Nephron (organoid): ENCODE results near the gene TMEM184C.

ENCODE experiments used
- H3K27ac Mint-ChIP-seq, 3 experiments: 2 replicates each; pipeline ENCODE4 v1.8.0; 2020; ENCODE audit warnings: mixed read lengths in 3 of 3, mild to moderate bottlenecking in 2 of 3, moderate library complexity in 1 of 3
- H3K27me3 Mint-ChIP-seq: 2 replicates; pipeline ENCODE4 v1.8.0; 2021; ENCODE audit warnings: low read depth, mild to moderate bottlenecking, moderate library complexity, mixed read lengths
- H3K36me3 Mint-ChIP-seq: 2 replicates; pipeline ENCODE4 v1.8.0; 2020; ENCODE audit warnings: low read depth, mixed read lengths
- H3K4me1 Mint-ChIP-seq: 2 replicates; pipeline ENCODE4 v1.8.0; 2020; ENCODE audit warnings: mixed read lengths
- H3K4me3 Mint-ChIP-seq, 3 experiments: 2 replicates each; pipeline ENCODE4 v1.8.0; 2020; ENCODE audit warnings: mild to moderate bottlenecking in 3 of 3, mixed read lengths in 3 of 3, moderate library complexity in 2 of 3
- H3K9me3 Mint-ChIP-seq: 2 replicates; pipeline ENCODE4 v1.8.0; 2020; ENCODE audit warnings: mixed read lengths
- TF ChIP-seq, protein P1 (sequence below), 3 experiments: fragments of 200-600 bp; sonication (generic); IDR thresholded peaks; one replicate each; pipeline ENCODE4 v1.5.0; 2021; ENCODE audit warnings: antibody characterized with exemption in 3 of 3; ENCODE audit not compliant: unreplicated experiment in 3 of 3

The TMEM184C gene

DNA sequence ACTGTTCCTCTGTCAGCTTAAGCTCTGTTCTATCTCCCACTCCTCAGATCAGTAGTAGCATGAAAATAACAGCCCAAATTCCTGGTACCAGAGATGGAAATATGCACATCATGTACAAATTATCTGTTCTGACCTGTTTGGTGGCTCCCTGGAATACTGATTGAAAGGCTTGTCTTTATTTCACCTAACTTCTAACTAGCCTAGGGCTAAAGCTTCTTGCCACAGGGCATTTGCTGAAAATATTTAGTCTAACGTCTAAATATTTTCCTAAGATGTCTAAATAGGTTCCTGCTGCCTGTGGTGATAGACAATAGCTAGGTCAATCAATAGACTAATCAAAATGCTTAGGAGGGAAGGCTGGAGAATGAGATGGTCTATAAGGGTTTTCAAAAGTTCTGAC is 79.7 kb downstream of the TMEM184C start:
- Mint-ChIP-seq H3K4me3 (no peak overlapping the region), H3K27me3 (peaks cover 7% of the 10 kb centered on the region), H3K27ac (no peak overlapping the region), H3K9me3 (peaks cover 6% of the 10 kb centered on the region), H3K36me3 (no peaks in the 10 kb centered on the region), H3K4me1 (no peaks in the 10 kb centered on the region)
- TF ChIP-seq, protein P1, sequence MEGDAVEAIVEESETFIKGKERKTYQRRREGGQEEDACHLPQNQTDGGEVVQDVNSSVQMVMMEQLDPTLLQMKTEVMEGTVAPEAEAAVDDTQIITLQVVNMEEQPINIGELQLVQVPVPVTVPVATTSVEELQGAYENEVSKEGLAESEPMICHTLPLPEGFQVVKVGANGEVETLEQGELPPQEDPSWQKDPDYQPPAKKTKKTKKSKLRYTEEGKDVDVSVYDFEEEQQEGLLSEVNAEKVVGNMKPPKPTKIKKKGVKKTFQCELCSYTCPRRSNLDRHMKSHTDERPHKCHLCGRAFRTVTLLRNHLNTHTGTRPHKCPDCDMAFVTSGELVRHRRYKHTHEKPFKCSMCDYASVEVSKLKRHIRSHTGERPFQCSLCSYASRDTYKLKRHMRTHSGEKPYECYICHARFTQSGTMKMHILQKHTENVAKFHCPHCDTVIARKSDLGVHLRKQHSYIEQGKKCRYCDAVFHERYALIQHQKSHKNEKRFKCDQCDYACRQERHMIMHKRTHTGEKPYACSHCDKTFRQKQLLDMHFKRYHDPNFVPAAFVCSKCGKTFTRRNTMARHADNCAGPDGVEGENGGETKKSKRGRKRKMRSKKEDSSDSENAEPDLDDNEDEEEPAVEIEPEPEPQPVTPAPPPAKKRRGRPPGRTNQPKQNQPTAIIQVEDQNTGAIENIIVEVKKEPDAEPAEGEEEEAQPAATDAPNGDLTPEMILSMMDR (IDR thresholded peaks at IDR 0.05; ENCODE audit: unreplicated experiment in 3 of 3) = no peak

DNA sequence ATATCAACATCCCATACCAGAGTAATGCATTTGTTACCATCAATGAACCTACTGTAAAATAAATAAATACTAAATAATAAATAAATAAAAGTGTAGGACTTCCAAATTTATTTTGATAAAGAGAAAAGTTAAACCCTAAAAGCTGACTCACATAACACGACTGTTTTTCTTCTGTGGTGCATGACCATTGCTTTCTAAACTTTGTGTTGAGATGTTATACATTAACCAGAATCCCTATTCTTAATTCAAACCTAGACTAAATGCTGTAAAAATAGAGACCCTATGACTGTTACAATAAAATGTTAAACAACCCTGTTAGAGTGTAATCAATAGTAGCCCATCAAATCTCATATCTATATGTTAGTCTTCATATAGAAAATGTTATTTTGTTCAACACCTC is 87.6 kb downstream of the TMEM184C start:
- TF ChIP-seq, protein P1 (IDR thresholded peaks at IDR 0.05; ENCODE audit: unreplicated experiment in 3 of 3) = no peak
- H3K27me3 Mint-ChIP-seq = peaks cover 4% of the 10 kb centered on the region
- H3K4me1 Mint-ChIP-seq = peaks cover 5% of the 10 kb centered on the region
- peak overlapping the region; percentile 33 to 86 (median 70) for H3K27ac Mint-ChIP-seq
- H3K9me3 Mint-ChIP-seq = peaks cover 3% of the 10 kb centered on the region
- H3K36me3 Mint-ChIP-seq = no peaks in the 10 kb centered on the region
- no peak overlapping the region for H3K4me3 Mint-ChIP-seq

DNA sequence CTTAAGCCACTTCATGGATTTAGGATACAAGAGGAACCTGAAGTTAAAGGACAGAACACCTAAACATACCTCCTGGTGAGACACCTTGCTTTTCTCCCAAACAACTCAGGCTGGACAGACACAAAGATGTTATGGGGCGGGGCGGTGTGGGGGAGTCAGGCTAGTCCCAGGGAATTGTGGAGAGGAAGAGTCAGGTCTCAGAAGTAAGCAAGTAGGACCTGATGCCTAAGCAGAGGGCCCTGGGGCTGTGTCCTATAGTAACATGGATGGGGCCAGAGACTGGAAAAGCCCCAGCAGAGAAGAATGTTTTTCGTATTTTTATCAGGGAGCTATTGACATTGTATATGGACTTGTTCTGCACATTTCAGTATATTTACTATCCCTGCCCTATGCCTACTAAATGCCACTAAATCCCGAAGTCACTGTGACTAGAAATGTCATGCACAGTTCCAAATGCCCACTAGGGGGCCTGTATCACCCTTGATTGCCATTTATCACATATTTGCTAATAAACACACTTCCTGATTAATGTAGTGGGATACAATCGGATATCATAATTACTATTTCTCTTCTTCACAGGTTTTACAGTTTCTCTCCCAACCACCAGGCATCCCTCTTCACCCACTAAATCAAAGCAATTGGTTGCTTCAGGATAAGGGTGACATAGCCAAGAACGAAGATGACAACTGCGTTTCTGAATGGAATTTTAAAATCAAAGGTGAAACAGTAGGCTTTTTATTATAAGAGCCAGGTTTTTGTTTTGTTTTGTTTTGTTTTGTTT is 90.9 kb downstream of the TMEM184C start:
- H3K36me3 Mint-ChIP-seq = no peaks in the 10 kb centered on the region
- TF ChIP-seq, protein P1 (IDR thresholded peaks at IDR 0.05; ENCODE audit: unreplicated experiment in 3 of 3) = peak; percentile 85 to 90 (median 90)
- H3K27ac Mint-ChIP-seq = no peak overlapping the region
- H3K4me1 Mint-ChIP-seq = peaks cover 5% of the 10 kb centered on the region
- no peak overlapping the region for H3K4me3 Mint-ChIP-seq
- no peaks in the 10 kb centered on the region for H3K9me3 Mint-ChIP-seq
- peaks cover 4% of the 10 kb centered on the region for H3K27me3 Mint-ChIP-seq

DNA sequence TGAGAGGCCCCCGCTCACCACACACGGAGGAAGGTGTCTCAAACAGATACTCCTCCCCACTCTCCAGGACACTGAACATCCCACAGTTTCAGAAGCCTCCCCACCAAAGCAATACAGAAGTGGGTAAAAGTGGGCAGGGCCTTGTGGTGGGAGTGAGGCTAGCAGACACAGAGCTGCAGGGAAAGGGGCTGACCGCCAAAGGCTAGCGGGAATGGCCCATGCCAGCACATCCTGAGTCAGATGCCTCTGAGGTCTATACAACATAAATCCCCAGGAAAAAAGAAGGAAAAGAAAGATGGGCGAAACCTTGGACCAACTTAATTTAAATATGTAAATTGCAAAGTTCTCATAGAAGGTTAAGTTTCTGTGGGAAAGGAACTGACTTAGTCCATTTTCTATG is 92.8 kb downstream of the TMEM184C start:
- peaks cover 4% of the 10 kb centered on the region for H3K27me3 Mint-ChIP-seq
- H3K4me3 Mint-ChIP-seq = no peak overlapping the region
- no peak overlapping the region for H3K27ac Mint-ChIP-seq

DNA sequence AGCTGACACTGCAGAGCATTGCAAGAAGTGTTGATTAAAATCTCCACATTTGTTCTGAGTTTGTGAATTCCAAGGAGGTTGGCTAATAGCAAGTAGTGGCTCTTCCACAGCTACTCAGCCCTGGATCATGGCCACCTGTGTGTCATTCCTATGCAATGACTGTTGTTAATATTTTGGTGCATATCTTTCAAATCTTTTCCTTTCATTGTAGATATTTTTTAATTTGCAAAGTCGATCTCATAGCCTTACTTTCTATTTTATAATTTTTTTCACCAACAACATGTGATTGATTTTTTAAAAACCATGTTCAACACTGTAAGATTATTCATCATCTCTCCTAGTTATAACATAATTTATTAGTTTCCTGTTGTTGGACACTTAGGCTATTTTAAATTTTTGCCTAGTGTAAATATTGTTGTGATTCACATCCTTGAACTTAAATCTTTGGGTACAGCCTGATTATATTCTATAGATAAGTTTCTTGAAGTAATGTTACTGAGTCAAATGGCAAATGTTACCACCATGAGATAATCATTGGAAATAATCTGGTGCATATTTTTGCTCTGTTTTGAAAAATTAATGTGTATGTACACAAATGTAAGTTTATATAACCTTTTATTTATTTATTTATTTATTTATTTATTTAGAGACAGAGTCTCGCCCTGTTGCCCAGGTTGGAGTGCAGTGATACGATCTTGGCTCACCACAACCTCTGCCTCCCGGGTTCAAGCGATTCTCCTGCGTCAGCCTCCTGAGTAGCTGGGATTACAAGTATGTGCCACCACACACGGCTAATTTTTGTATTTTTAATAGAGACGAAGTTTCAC is 97.6 kb downstream of the TMEM184C start:
- TF ChIP-seq, protein P1 (IDR thresholded peaks at IDR 0.05; ENCODE audit: unreplicated experiment in 3 of 3) = no peak
- Mint-ChIP-seq H3K4me3 (no peak overlapping the region), H3K27me3 (no peaks in the 10 kb centered on the region), H3K4me1 (no peaks in the 10 kb centered on the region), H3K27ac (no peak overlapping the region), H3K36me3 (no peaks in the 10 kb centered on the region), H3K9me3 (no peaks in the 10 kb centered on the region)

More for the DNA sequence above, 92.8 kb downstream of the TMEM184C start:
- H3K4me1 Mint-ChIP-seq = peaks cover 5% of the 10 kb centered on the region
- H3K36me3 Mint-ChIP-seq = no peaks in the 10 kb centered on the region
- TF ChIP-seq, protein P1 (IDR thresholded peaks at IDR 0.05; ENCODE audit: unreplicated experiment in 3 of 3) = no peak
- H3K9me3 Mint-ChIP-seq = no peaks in the 10 kb centered on the region
